Left renal pelvis (tissue), 4 donors: Measurements from ENCODE around the gene SYNGR3. TPM values are rescaled to one million over a fixed set of nuclear protein-coding genes. Genes with fewer than 3 reads are reported as not detected.

Source experiments
- DNase-seq, 4 donors: peaks; one replicate each; pipeline ENCODE4 v3.0.0-alpha.2; 2013; ENCODE audit warnings: low read depth in 4 of 4, low spot score in 3 of 4
- polyA plus RNA-seq, 4 donors: library from polyadenylated mRNA; unstranded; fragments of 120-200 nt; gene quantifications; one replicate each; pipeline ENCODE4 v1.2.1, GENCODE V29; 2013; ENCODE audit not compliant: insufficient read length in 4 of 4

SYNGR3 gene
- polyA plus RNA-seq, 4 donors = 1.7 to 3.1 (median 1.9) TPM

- DNase-seq = peak in 1 of 4 donors; percentile 84
These were observed 49.7 kb downstream of the SYNGR3 start for GRCh38 chr16:2039274-2040031.

- DNase-seq = no peak
These were observed 50.4 kb downstream of the SYNGR3 start for GRCh38 chr16:2040041-2040786.

- DNase-seq = no peak
These were observed 51.2 kb downstream of the SYNGR3 start for GRCh38 chr16:2040787-2041522.

GRCh38 chr16:2042171-2042985 lies 52.6 kb downstream of the SYNGR3 start:
- no peak for DNase-seq

- no peak for DNase-seq
These were observed 53.4 kb downstream of the SYNGR3 start for GRCh38 chr16:2042986-2043666.

Other genes starting within 250 kb of the SYNGR3 start
- gene NME3, start 218.4 kb upstream of the SYNGR3 start, polyA plus RNA-seq = 10 to 100 TPM; 18.7 to 46.6 (median 22.9) TPM
- 10 to 100 TPM in 1 of 4 donors, 1 to 10 TPM in 3; 5.7 to 16.1 (median 8.0) TPM for gene EME2, start 217.2 kb upstream of the SYNGR3 start, polyA plus RNA-seq
- 10 to 100 TPM; 37.1 to 89.4 (median 57.9) TPM for gene MRPS34, start 216.8 kb upstream of the SYNGR3 start, polyA plus RNA-seq
- gene SPSB3, start 207.4 kb upstream of the SYNGR3 start, polyA plus RNA-seq = 10 to 100 TPM; 31.4 to 53.3 (median 35.4) TPM
- 10 to 100 TPM; 32.7 to 58.6 (median 34.8) TPM for gene NUBP2, start 207.0 kb upstream of the SYNGR3 start, polyA plus RNA-seq
- 1 to 10 TPM in 3 of 4 donors, under 1 TPM in 1; 0.15 to 3.6 (median 1.6) TPM for gene IGFALS, start 196.3 kb upstream of the SYNGR3 start, polyA plus RNA-seq
- 10 to 100 TPM; 29.7 to 51.8 (median 31.9) TPM for gene HAGH, start 163.1 kb upstream of the SYNGR3 start, polyA plus RNA-seq
- gene FAHD1, start 162.8 kb upstream of the SYNGR3 start, polyA plus RNA-seq = 10 to 100 TPM; 22.5 to 46.7 (median 34.7) TPM
- gene MEIOB, start 117.8 kb upstream of the SYNGR3 start, polyA plus RNA-seq = 1 to 10 TPM in 2 of 4 donors, under 1 TPM in 2; 0.25 to 3.1 (median 1.00) TPM
- under 1 TPM in 3 of 4 donors, not detected in 1; 0.27 to 0.63 (median 0.42) TPM for gene HS3ST6, start 71.6 kb upstream of the SYNGR3 start, polyA plus RNA-seq
- 10 to 100 TPM; 12.7 to 78.7 (median 58.5) TPM for gene MSRB1, start 46.8 kb upstream of the SYNGR3 start, polyA plus RNA-seq
- under 1 TPM; 0.09 to 0.34 (median 0.13) TPM for gene RPL3L, start 35.3 kb upstream of the SYNGR3 start, polyA plus RNA-seq
- gene NDUFB10, start 30.4 kb upstream of the SYNGR3 start, polyA plus RNA-seq = 100 to 1,000 TPM in 3 of 4 donors, 10 to 100 TPM in 1; 86.4 to 134 (median 128) TPM
- 1,000 to 10,000 TPM; 1,831 to 2,075 (median 1,960) TPM for gene RPS2, start 25.1 kb upstream of the SYNGR3 start, polyA plus RNA-seq
- gene RNF151, start 23.1 kb upstream of the SYNGR3 start, polyA plus RNA-seq = not detected
- 10 to 100 TPM; 25.1 to 46.9 (median 29.1) TPM for gene TBL3, start 17.9 kb upstream of the SYNGR3 start, polyA plus RNA-seq
- 1 to 10 TPM in 1 of 4 donors, under 1 TPM in 3; 0.45 to 3.0 (median 0.78) TPM for gene NOXO1, start 8.5 kb upstream of the SYNGR3 start, polyA plus RNA-seq
- 10 to 100 TPM; 17.3 to 29.2 (median 23.9) TPM for gene GFER, start 5.8 kb upstream of the SYNGR3 start, polyA plus RNA-seq
- 10 to 100 TPM; 16.9 to 28.3 (median 18.9) TPM for gene ZNF598, start 19.9 kb downstream of the SYNGR3 start, polyA plus RNA-seq
- 10 to 100 TPM in 1 of 4 donors, 1 to 10 TPM in 3; 4.2 to 12.3 (median 7.3) TPM for gene NPW, start 29.8 kb downstream of the SYNGR3 start, polyA plus RNA-seq
- gene NHERF2, start 36.9 kb downstream of the SYNGR3 start, polyA plus RNA-seq = 100 to 1,000 TPM; 102 to 161 (median 104) TPM
- gene NTHL1, start 57.9 kb downstream of the SYNGR3 start, polyA plus RNA-seq = 10 to 100 TPM; 15.8 to 27.1 (median 17.5) TPM
- 100 to 1,000 TPM; 121 to 183 (median 146) TPM for gene TSC2, start 58.0 kb downstream of the SYNGR3 start, polyA plus RNA-seq
- gene PKD1, start 145.9 kb downstream of the SYNGR3 start, polyA plus RNA-seq = 100 to 1,000 TPM in 2 of 4 donors, 10 to 100 TPM in 2; 51.6 to 119 (median 94.0) TPM
- gene RAB26, start 158.7 kb downstream of the SYNGR3 start, polyA plus RNA-seq = 1 to 10 TPM; 1.9 to 4.0 (median 2.4) TPM
- gene TRAF7, start 165.8 kb downstream of the SYNGR3 start, polyA plus RNA-seq = 10 to 100 TPM; 41.7 to 56.9 (median 50.5) TPM
- gene CASKIN1, start 206.6 kb downstream of the SYNGR3 start, polyA plus RNA-seq = 1 to 10 TPM in 3 of 4 donors, under 1 TPM in 1; 0.79 to 2.4 (median 1.4) TPM
- gene MLST8, start 215.5 kb downstream of the SYNGR3 start, polyA plus RNA-seq = 10 to 100 TPM; 32.8 to 55.0 (median 40.7) TPM
- 10 to 100 TPM in 1 of 4 donors, 1 to 10 TPM in 3; 4.6 to 11.5 (median 5.4) TPM for gene BRICD5, start 220.9 kb downstream of the SYNGR3 start, polyA plus RNA-seq
- 10 to 100 TPM in 3 of 4 donors, 1 to 10 TPM in 1; 7.3 to 19.3 (median 13.3) TPM for gene PGP, start 224.9 kb downstream of the SYNGR3 start, polyA plus RNA-seq
- gene E4F1, start 233.6 kb downstream of the SYNGR3 start, polyA plus RNA-seq = 10 to 100 TPM; 13.8 to 24.3 (median 15.7) TPM
- 1 to 10 TPM in 1 of 4 donors, under 1 TPM in 3; 0.63 to 2.0 (median 0.90) TPM for gene DNASE1L2, start 246.5 kb downstream of the SYNGR3 start, polyA plus RNA-seq